H1 (cell line): ENCODE data around the gene CADPS. TPM values are rescaled to one million over a fixed set of nuclear protein-coding genes. Genes with fewer than 3 reads are reported as not detected.
A peak's percentile ranks its signal among the peaks of the same experiment; 100 is the strongest.

Experiments
- CTCF ChIA-PET: fragments of 300-600 bp; sonication (Branson Sonifier 250); formaldehyde crosslinking; loops from one replicate; lab custom pipeline; 2021; ENCODE audit not compliant: partially characterized antibody; lab: Charles Lee
- POLR2A ChIA-PET: fragments of 300-600 bp; sonication (Branson Sonifier 250); formaldehyde crosslinking; loops from one replicate; lab custom pipeline; 2021; ENCODE audit warnings: inconsistent platforms; ENCODE audit not compliant: partially characterized antibody; lab: Charles Lee
- DNase-seq, 2 experiments: peaks; one replicate each; pipeline versions ENCODE4 v3.0.0 to v3.0.0-alpha.2; 2010 to 2022; ENCODE audit warnings: low spot score in 2 of 2, low read depth in 1 of 2, mixed read lengths in 1 of 2
- FAIRE-seq: peaks from 2 replicates; lab custom pipeline; 2011; peaks lifted over from hg19 to GRCh38; lab: Jason Lieb, UNC
- H2AFZ ChIP-seq: 2 replicates; pipeline ENCODE4 v1.8.1; 2012; ENCODE audit warnings: low read length, inconsistent platforms
- H2AK5ac ChIP-seq: 2 replicates; pipeline ENCODE4 v1.6.1; 2013; ENCODE audit warnings: low read depth, low read length
- H2BK120ac ChIP-seq: replicated peaks from 2 replicates; pipeline ENCODE3; 2013; ENCODE audit warnings: low read depth, low read length, inconsistent platforms
- H2BK12ac ChIP-seq: 2 replicates; pipeline ENCODE4 v1.6.1; 2013; ENCODE audit warnings: low read depth, low read length
- H2BK15ac ChIP-seq: 2 replicates; pipeline ENCODE4 v1.6.1; 2013; ENCODE audit warnings: low read length
- H2BK20ac ChIP-seq: 2 replicates; pipeline ENCODE4 v1.6.1; 2013; ENCODE audit warnings: low read length
- H2BK5ac ChIP-seq: 2 replicates; pipeline ENCODE4 v1.6.1; 2013; ENCODE audit warnings: low read depth, low read length
- H3K14ac ChIP-seq: 2 replicates; pipeline ENCODE4 v1.6.1; 2013; ENCODE audit warnings: inconsistent platforms; ENCODE audit not compliant: insufficient read length
- H3K18ac ChIP-seq: 2 replicates; pipeline ENCODE4 v1.6.1; 2013; ENCODE audit warnings: low read length; ENCODE audit errors: extremely low read depth
- H3K23ac ChIP-seq: 2 replicates; pipeline ENCODE4 v1.6.1; 2013; ENCODE audit warnings: inconsistent platforms; ENCODE audit not compliant: insufficient read length
- H3K23me2 ChIP-seq: 2 replicates; pipeline ENCODE4 v1.6.1; 2013; ENCODE audit warnings: low read depth, low read length
- H3K27ac ChIP-seq: 2 replicates; pipeline ENCODE4 v1.6.1; 2011; ENCODE audit warnings: low read depth, low read length, inconsistent platforms
- H3K27me3 ChIP-seq, 4 experiments: replicated peaks in 1 of 4; 1 replicate in 1 of 4; 2 replicates in 3 of 4; pipeline versions ENCODE4 v1.6.1 to v1.8.1; 2011 to 2013; ENCODE audit warnings: low read length in 3 of 4, mild to moderate bottlenecking in 3 of 4, inconsistent platforms in 2 of 4, mixed read lengths in 2 of 4, moderate library complexity in 1 of 4; ENCODE audit not compliant: control insufficient read depth in 3 of 4, insufficient read depth in 3 of 4; ENCODE audit errors: extremely low read depth in 1 of 4
- H3K36me3 ChIP-seq, 4 experiments: 2 replicates each; pipeline versions ENCODE4 v1.6.1 to v1.8.1; 2011 to 2013; ENCODE audit warnings: mild to moderate bottlenecking in 4 of 4, low read length in 3 of 4, moderate library complexity in 2 of 4, control low read depth in 1 of 4, inconsistent platforms in 1 of 4; ENCODE audit not compliant: insufficient read depth in 4 of 4, control insufficient read depth in 2 of 4
- H3K4ac ChIP-seq: replicated peaks from 2 replicates; pipeline ENCODE3; 2013; ENCODE audit warnings: low read length, low read depth, mixed read lengths, inconsistent platforms; ENCODE audit not compliant: insufficient read length
- H3K4me1 ChIP-seq, 4 experiments: replicated peaks in 1 of 4; 1 replicate in 1 of 4; 2 replicates in 3 of 4; pipeline versions ENCODE4 v1.6.1 to v1.8.1; 2011 to 2013; ENCODE audit warnings: low read length in 3 of 4, inconsistent platforms in 2 of 4, mixed read lengths in 1 of 4; ENCODE audit not compliant: insufficient read depth in 4 of 4, control insufficient read depth in 3 of 4
- H3K4me2 ChIP-seq, 2 experiments: 2 replicates each; pipeline versions ENCODE4 v1.6.1 to v1.8.1; 2011 to 2013; ENCODE audit warnings: low read depth in 2 of 2, low read length in 2 of 2, control low read depth in 1 of 2, inconsistent platforms in 1 of 2, mild to moderate bottlenecking in 1 of 2; ENCODE audit not compliant: insufficient read depth in 1 of 2
- H3K4me3 ChIP-seq, 4 experiments: fragments of 200-600, 300-600 bp in 1 of 4; sonication (generic), shearing (Covaris generic), sonication (Bioruptor Twin) in 1 of 4; 2 replicates each; pipeline versions ENCODE4 v1.5.1 to v1.8.1; 2011 to 2016; ENCODE audit warnings: low read length in 4 of 4, low read depth in 3 of 4, control low read depth in 2 of 4, inconsistent platforms in 2 of 4, mild to moderate bottlenecking in 2 of 4, mixed read lengths in 1 of 4, moderate library complexity in 1 of 4; ENCODE audit not compliant: insufficient read depth in 2 of 4; ENCODE audit errors: extremely low read depth in 1 of 4
- H3K56ac ChIP-seq: replicated peaks from 2 replicates; pipeline ENCODE3; 2013; ENCODE audit warnings: low read depth, mild to moderate bottlenecking, mixed read lengths, low read length, inconsistent platforms; ENCODE audit not compliant: insufficient read length
- H3K79me1 ChIP-seq: 2 replicates; pipeline ENCODE4 v1.6.1; 2013; ENCODE audit warnings: low read depth, low read length, control low read depth
- H3K79me2 ChIP-seq, 2 experiments: 2 replicates each; pipeline versions ENCODE4 v1.6.1 to v1.8.1; 2012 to 2013; ENCODE audit warnings: low read length in 2 of 2, mild to moderate bottlenecking in 2 of 2, inconsistent platforms in 1 of 2; ENCODE audit not compliant: insufficient read depth in 2 of 2, control insufficient read depth in 1 of 2
- H3K9ac ChIP-seq, 4 experiments: replicated peaks in 1 of 4; 1 replicate in 1 of 4; 2 replicates in 3 of 4; pipeline versions ENCODE4 v1.6.1 to v1.8.1; 2011 to 2013; ENCODE audit warnings: low read depth in 3 of 4, low read length in 3 of 4, control low read depth in 2 of 4, mild to moderate bottlenecking in 2 of 4, moderate library complexity in 2 of 4, inconsistent platforms in 1 of 4; ENCODE audit errors: extremely low read depth in 1 of 4
- H3K9me3 ChIP-seq, 2 experiments: 2 replicates each; pipeline versions ENCODE4 v1.6.1 to v1.8.1; 2012 to 2013; ENCODE audit warnings: mild to moderate bottlenecking in 2 of 2, moderate library complexity in 2 of 2, control low read depth in 1 of 2, inconsistent platforms in 1 of 2, low read depth in 1 of 2, low read length in 1 of 2, mixed read lengths in 1 of 2; ENCODE audit not compliant: insufficient read depth in 2 of 2
- H4K20me1 ChIP-seq, 2 experiments: replicated peaks in 1 of 2; 2 replicates each; pipeline versions ENCODE3 to v1.8.1; 2011 to 2013; ENCODE audit warnings: inconsistent platforms in 2 of 2, low read length in 2 of 2, mild to moderate bottlenecking in 1 of 2; ENCODE audit not compliant: insufficient read depth in 2 of 2, control insufficient read depth in 1 of 2
- H4K5ac ChIP-seq: 2 replicates; pipeline ENCODE4 v1.6.1; 2013; ENCODE audit warnings: low read length, low read depth, mixed read lengths, inconsistent platforms; ENCODE audit not compliant: insufficient read length
- H4K8ac ChIP-seq: 2 replicates; pipeline ENCODE4 v1.8.0; 2013; ENCODE audit warnings: mild to moderate bottlenecking, moderate library complexity, low read length, inconsistent platforms; ENCODE audit not compliant: insufficient read depth; ENCODE audit errors: extremely low read depth
- H4K91ac ChIP-seq: replicated peaks from 2 replicates; pipeline ENCODE3; 2013; ENCODE audit warnings: low read length, mixed read lengths, inconsistent platforms; ENCODE audit not compliant: insufficient read length
- ASH2L ChIP-seq: fragments of 200-600, 300-600 bp; sonication (generic); IDR thresholded peaks from one replicate; pipeline ENCODE4 v1.7.1; 2017; ENCODE audit warnings: low read length
- CBX8 ChIP-seq: fragments of 300-800, 300-1000 bp; sonication (generic); IDR thresholded peaks from 2 replicates; pipeline ENCODE4 v1.7.1; 2016; ENCODE audit warnings: low read depth, low read length, borderline replicate concordance
- HDAC2 ChIP-seq, 2 experiments: fragments of 300-600 bp in 1 of 2; sonication (generic) in 1 of 2; IDR thresholded peaks; 2 replicates each; pipeline ENCODE4 v1.6.1; 2011 to 2012; ENCODE audit warnings: low read depth in 2 of 2, low read length in 2 of 2, mild to moderate bottlenecking in 2 of 2, moderate library complexity in 2 of 2, borderline replicate concordance in 1 of 2, inconsistent platforms in 1 of 2
- POU5F1 ChIP-seq: IDR thresholded peaks from 2 replicates; pipeline ENCODE4 v1.6.1; 2011; ENCODE audit warnings: low read depth, mild to moderate bottlenecking, low read length, moderate library complexity
- RAD21 ChIP-seq, 2 experiments: IDR thresholded peaks in 1 of 2; conservative IDR thresholded peaks in 1 of 2; 2 replicates each; pipeline ENCODE4 v1.6.1; 2011; ENCODE audit warnings: low read depth in 2 of 2, low read length in 2 of 2, improper control_type of control experiment in 1 of 2, inconsistent platforms in 1 of 2, mild to moderate bottlenecking in 1 of 2, moderate library complexity in 1 of 2
- RBBP5 ChIP-seq: IDR thresholded peaks from 2 replicates; pipeline ENCODE4 v1.7.1; 2012; ENCODE audit warnings: low read depth, mild to moderate bottlenecking, inconsistent platforms, low read length, moderate library complexity, borderline replicate concordance
- SIRT6 ChIP-seq: IDR thresholded peaks from one replicate; pipeline ENCODE4 v1.7.1; 2012; ENCODE audit warnings: low read length, inconsistent platforms
- SIX5 ChIP-seq: IDR thresholded peaks from 2 replicates; pipeline ENCODE4 v1.6.1; 2011; ENCODE audit warnings: mild to moderate bottlenecking, low read depth, low read length
- ZNF274 ChIP-seq: IDR thresholded peaks from 2 replicates; pipeline ENCODE4 v1.7.0; 2012; ENCODE audit warnings: low read length, borderline replicate concordance; ENCODE audit errors: extremely low read depth
- WGBS, 2 experiments: shearing (Covaris generic) in 1 of 2; methylation state at CpG; one replicate each; pipeline versions ENCODE4 v1.1.6 to v1.1.7; 2013 to 2015; ENCODE audit warnings: low lambda C conversion rate in 2 of 2, mixed read lengths in 2 of 2, inconsistent platforms in 1 of 2, low coverage in 1 of 2, missing lambda C conversion rate in 1 of 2; ENCODE audit not compliant: insufficient replicate concordance in 2 of 2, insufficient coverage in 1 of 2, insufficient read length in 1 of 2; ENCODE audit errors: extremely low coverage in 1 of 2, missing lambda C conversion rate in 1 of 2; 5-methylcytosine and 5-hydroxymethylcytosine counted together
- polyA plus RNA-seq, 7 experiments: library from polyadenylated mRNA; depleted of rRNA in 3 of 7; stranded (reverse) in 5 of 7; unstranded in 2 of 7; fragments of >200 nt in 5 of 7; fragments of 200-250 nt in 2 of 7; gene quantifications; 1 replicate in 5 of 7; 2 replicates in 1 of 7; 4 replicates in 1 of 7; pipeline versions ENCODE4 v1.2.1 to v1.2.3, GENCODE V29; 2011 to 2013; ENCODE audit warnings: missing spikeins in 2 of 7, mixed read lengths in 2 of 7
- total RNA-seq: library from RNA; stranded (reverse); fragmentation: NEBNext Ultra II Directional; extraction: Animal tissue kit (Norgen Biotek cat#: 25700); gene quantifications from 2 replicates; pipeline ENCODE4 v1.2.1, GENCODE V29; 2021

CADPS gene
- total and polyA plus RNA-seq, 2 of the 8 experiments (the other 6 are each of a cell fraction or from before 2014, with no cell fraction given): 7.1 to 10.2 TPM

- H3K27me3 ChIP-seq: no peaks in the 10 kb centered on the region
- peak overlapping the region; percentile 68 for H2BK5ac ChIP-seq
- no peaks in the 10 kb centered on the region for H3K9me3 ChIP-seq
- peak overlapping the region; percentile 35; the same call in 1 of the 2 replicates for H3K27ac ChIP-seq
- ChIA-PET POLR2A (interaction anchor here (0.6 to 2.5 kb wide), 15 partner anchors 11 to 350 kb away, joined by 3 to 32 read pairs (median 4); no protein-coding TSS in a partner anchor), CTCF (interaction anchor here (0.7 to 4.0 kb wide), 35 partner anchors 10 to 1120 kb away, joined by 3 to 46 read pairs (median 4); no protein-coding TSS in a partner anchor)
- H3K18ac ChIP-seq: peak overlapping the region; percentile 71
- H3K4me1 ChIP-seq: peaks cover 0 to 1% (median 0%) of the 10 kb centered on the region in 4 experiments; a peak in 3 of 7 replicates
- peak overlapping the region; percentile 78; the same call in 1 of the 2 replicates for H2AFZ ChIP-seq
- no peak overlapping the region for H2AK5ac ChIP-seq
- 0 out of 4 replicates have a peak, but pooled peaks cover 0 to 4% of the 10 kb centered on the region in 2 experiments for H3K79me2 ChIP-seq
- peak overlapping the region; percentile 77 for H4K5ac ChIP-seq
- H2BK15ac ChIP-seq: no peak overlapping the region
- peak overlapping the region; percentile 67 to 82 (median 74) for H3K4me3 ChIP-seq
- DNase-seq: peak; percentile 70 to 90
- no peak overlapping the region for H4K8ac ChIP-seq
- no peak overlapping the region for H3K23ac ChIP-seq
- H2BK12ac ChIP-seq: no peak overlapping the region
- H4K91ac ChIP-seq: peak overlapping the region; percentile 67
- H3K79me1 ChIP-seq: peaks cover 2% of the 10 kb centered on the region; the same call in 1 of the 2 replicates
- no peak overlapping the region for H2BK20ac ChIP-seq
- peak overlapping the region; percentile 77 to 98 for H3K4me2 ChIP-seq
- H3K9ac ChIP-seq: peak overlapping the region; percentile 4 to 59 (median 48); a peak in 5 of 7 replicates
- H3K4ac ChIP-seq: no peak overlapping the region
- H4K20me1 ChIP-seq: no peaks in the 10 kb centered on the region
- WGBS, 2 experiments: 2% methylated on average over 71 of the region's 77 CpGs; no CpG with 5 or more reads in 1 of the 2 experiments
- peak; percentile 45 for FAIRE-seq
- peaks cover 18% of the 10 kb centered on the region for H3K23me2 ChIP-seq
- no peak overlapping the region for H2BK120ac ChIP-seq
- H3K14ac ChIP-seq: no peak overlapping the region
- H3K36me3 ChIP-seq: no peaks in the 10 kb centered on the region
- H3K56ac ChIP-seq: peak overlapping the region; percentile 79
- TF ChIP-seq CBX8 (no peak), POU5F1 (no peak), SIRT6 (no peak), SIX5 (no peak), RBBP5 (peak; percentile 85), ASH2L (peak; percentile 84), RAD21 (IDR thresholded peaks at IDR 0.05 in 1 of 2, conservative IDR thresholded peaks at IDR 0.05 in 1 of 2; ENCODE audit: low read depth in 2 of 2, low read length in 2 of 2) (peak; percentile 78 to 85), HDAC2 (IDR thresholded peaks at IDR 0.05; ENCODE audit: borderline replicate concordance in 1 of 2, low read depth in 2 of 2, low read length in 2 of 2) (peak in 1 of 2 experiments; percentile 30; a peak in 2 of 4 replicates), ZNF274 (no peak)
Measured at GRCh38 chr3:62873761-62874710, 1.2 kb downstream of the CADPS start.
